MM.1S (cell line): ENCODE measurements around the gene ZNF398.
"Not testable (repeated sequence)": the region's sequence is repeated elsewhere in the genome, so short reads cannot be mapped to it uniquely, and the experiment has no call there.

ENCODE experiments used
- DNase-seq: peaks from one replicate; pipeline ENCODE4 v3.0.0-alpha.2; 2015
- H2AFZ ChIP-seq: fragments of 300-600 bp; sonication (generic); 2 replicates; pipeline ENCODE4 v1.6.0; 2016; ENCODE audit warnings: antibody characterized with exemption, low read length
- H3F3A ChIP-seq: fragments of 300-600 bp; sonication (generic); 2 replicates; pipeline ENCODE4 v1.6.1; 2016; ENCODE audit warnings: mild to moderate bottlenecking, antibody characterized with exemption, low read length, moderate library complexity, mixed read lengths; ENCODE audit not compliant: insufficient read depth
- H3K27ac ChIP-seq: fragments of 300-600 bp; sonication (generic); 2 replicates; pipeline ENCODE4 v1.5.1; 2016; ENCODE audit warnings: mild to moderate bottlenecking, low read length
- H3K27me3 ChIP-seq: fragments of 300-600 bp; sonication (generic); replicated peaks from 2 replicates; pipeline ENCODE4 v1.6.0; 2016; ENCODE audit warnings: low read length; ENCODE audit not compliant: insufficient read depth
- H3K36me3 ChIP-seq: fragments of 300-600 bp; sonication (generic); replicated peaks from 2 replicates; pipeline ENCODE4 v1.6.1; 2016; ENCODE audit warnings: mild to moderate bottlenecking, low read length, mixed read lengths; ENCODE audit not compliant: insufficient read depth
- H3K4me1 ChIP-seq: fragments of 300-600 bp; sonication (generic); 2 replicates; pipeline ENCODE4 v1.6.1; 2016; ENCODE audit warnings: low read length, mixed read lengths
- H3K4me2 ChIP-seq: fragments of 300-600 bp; sonication (generic); 2 replicates; pipeline ENCODE4 v1.6.0; 2016; ENCODE audit warnings: low read depth, low read length
- H3K4me3 ChIP-seq: fragments of 300-600 bp; sonication (generic); 2 replicates; pipeline ENCODE4 v1.5.1; 2016; ENCODE audit warnings: low read length, mixed read lengths
- H3K79me2 ChIP-seq: fragments of 300-600 bp; sonication (generic); 2 replicates; pipeline ENCODE4 v1.6.1; 2016; ENCODE audit warnings: mixed run types, low read length, mixed read lengths
- H3K9ac ChIP-seq: fragments of 300-600 bp; sonication (generic); 2 replicates; pipeline ENCODE4 v1.6.1; 2016; ENCODE audit warnings: low read length, mixed read lengths
- H3K9me2 ChIP-seq: fragments of 300-600 bp; sonication (generic); replicated peaks from 2 replicates; pipeline ENCODE4 v1.6.1; 2016; ENCODE audit warnings: mild to moderate bottlenecking, low read length, mixed read lengths; ENCODE audit not compliant: insufficient read depth
- H3K9me3 ChIP-seq: fragments of 300-600 bp; sonication (generic); replicated peaks from 2 replicates; pipeline ENCODE4 v1.6.1; 2016; ENCODE audit warnings: mild to moderate bottlenecking, low read length, mixed read lengths; ENCODE audit not compliant: insufficient read depth
- H4K20me1 ChIP-seq: fragments of 300-600 bp; sonication (generic); 2 replicates; pipeline ENCODE4 v1.6.1; 2016; ENCODE audit warnings: mild to moderate bottlenecking, low read length, moderate library complexity, mixed read lengths; ENCODE audit not compliant: insufficient read depth
- EZH2 ChIP-seq: fragments of 300-600 bp; sonication (generic); optimal IDR thresholded peaks from 2 replicates; pipeline ENCODE3; 2017; ENCODE audit warnings: low read depth, mild to moderate bottlenecking, antibody characterized with exemption, low read length, mixed read lengths
- EZH2phosphoT487 ChIP-seq: fragments of 300-600 bp; sonication (generic); IDR thresholded peaks from 2 replicates; pipeline ENCODE4 v1.6.1; 2018; ENCODE audit warnings: antibody characterized with exemption, low read length
- TF ChIP-seq, protein P1 (sequence below): fragments of 300-600 bp; sonication (generic); IDR thresholded peaks from 2 replicates; pipeline ENCODE4 v1.5.1; 2016; ENCODE audit warnings: antibody characterized with exemption, low read length, mixed read lengths

Gene ZNF398

DNA sequence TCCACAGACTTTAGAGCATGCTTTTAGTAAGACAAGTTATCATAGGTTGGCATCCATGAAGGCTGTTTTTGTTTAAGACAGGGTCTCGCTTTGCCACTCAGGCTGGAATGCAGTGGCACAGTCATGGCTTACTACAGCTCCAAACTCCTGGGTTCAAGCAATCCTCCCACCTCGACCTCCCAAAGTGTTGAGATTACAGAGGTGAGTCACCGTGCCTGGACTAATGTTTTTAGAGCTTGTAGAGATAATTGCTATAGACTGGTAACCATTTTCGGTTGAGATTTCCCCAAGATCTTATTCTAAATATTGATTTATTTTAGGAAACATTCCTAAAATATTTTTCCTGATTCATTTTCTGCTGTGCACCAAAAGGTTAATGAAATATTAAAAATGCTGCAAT lies 5.4 kb upstream of the ZNF398 start:
- no peak overlapping the region for H3K4me2 ChIP-seq
- no peak overlapping the region for H3K4me3 ChIP-seq
- no peaks in the 10 kb centered on the region for H3K9me2 ChIP-seq
- no peaks in the 10 kb centered on the region for H3K4me1 ChIP-seq
- no peak overlapping the region for H2AFZ ChIP-seq
- no peak overlapping the region for H3K27ac ChIP-seq
- peaks cover 9% of the 10 kb centered on the region; the same call in 1 of the 2 replicates for H3K79me2 ChIP-seq
- no peak overlapping the region for H3K9ac ChIP-seq
- TF ChIP-seq, protein P1, sequence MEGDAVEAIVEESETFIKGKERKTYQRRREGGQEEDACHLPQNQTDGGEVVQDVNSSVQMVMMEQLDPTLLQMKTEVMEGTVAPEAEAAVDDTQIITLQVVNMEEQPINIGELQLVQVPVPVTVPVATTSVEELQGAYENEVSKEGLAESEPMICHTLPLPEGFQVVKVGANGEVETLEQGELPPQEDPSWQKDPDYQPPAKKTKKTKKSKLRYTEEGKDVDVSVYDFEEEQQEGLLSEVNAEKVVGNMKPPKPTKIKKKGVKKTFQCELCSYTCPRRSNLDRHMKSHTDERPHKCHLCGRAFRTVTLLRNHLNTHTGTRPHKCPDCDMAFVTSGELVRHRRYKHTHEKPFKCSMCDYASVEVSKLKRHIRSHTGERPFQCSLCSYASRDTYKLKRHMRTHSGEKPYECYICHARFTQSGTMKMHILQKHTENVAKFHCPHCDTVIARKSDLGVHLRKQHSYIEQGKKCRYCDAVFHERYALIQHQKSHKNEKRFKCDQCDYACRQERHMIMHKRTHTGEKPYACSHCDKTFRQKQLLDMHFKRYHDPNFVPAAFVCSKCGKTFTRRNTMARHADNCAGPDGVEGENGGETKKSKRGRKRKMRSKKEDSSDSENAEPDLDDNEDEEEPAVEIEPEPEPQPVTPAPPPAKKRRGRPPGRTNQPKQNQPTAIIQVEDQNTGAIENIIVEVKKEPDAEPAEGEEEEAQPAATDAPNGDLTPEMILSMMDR, result no peak
- no peak for TF ChIP-seq EZH2phosphoT487
- no peak for TF ChIP-seq EZH2
- H4K20me1 ChIP-seq, result no peaks in the 10 kb centered on the region
- H3K36me3 ChIP-seq, result no peaks in the 10 kb centered on the region
- H3F3A ChIP-seq, result peaks cover 17% of the 10 kb centered on the region
- H3K27me3 ChIP-seq, result no peaks in the 10 kb centered on the region
- no peak for DNase-seq
- H3K9me3 ChIP-seq, result no peaks in the 10 kb centered on the region

DNA sequence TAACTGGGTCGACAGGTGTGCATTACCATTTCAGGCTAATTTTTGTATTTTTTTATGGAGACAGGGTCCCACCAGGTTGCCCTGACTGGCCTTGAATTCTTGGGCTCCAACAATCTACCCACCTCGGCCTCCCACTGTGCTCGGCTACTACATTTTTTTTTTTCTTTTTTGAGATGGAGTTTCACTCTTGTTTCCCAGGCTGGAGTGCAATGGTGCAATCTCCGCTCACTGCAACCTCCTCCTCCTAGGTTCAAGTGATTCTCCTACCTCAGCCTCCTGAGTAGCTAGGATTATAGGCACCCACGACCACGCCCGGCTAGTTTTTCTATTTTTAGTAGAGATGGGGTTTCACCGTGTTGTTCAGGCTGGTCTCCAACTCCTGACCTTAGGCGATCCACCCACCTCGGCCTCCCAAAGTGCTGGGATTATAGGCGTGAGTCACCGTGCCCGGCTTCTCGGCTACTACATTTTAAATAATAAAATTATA lies 2.8 kb upstream of the ZNF398 start:
- H3K79me2 ChIP-seq, result peaks cover 29% of the 10 kb centered on the region
- H3K4me3 ChIP-seq, H3K9me3 ChIP-seq, H3K9me2 ChIP-seq, H2AFZ ChIP-seq, H3K9ac ChIP-seq, DNase-seq, H3K36me3 ChIP-seq, H3K4me1 ChIP-seq, H3K4me2 ChIP-seq, H3K27ac ChIP-seq, H3K27me3 ChIP-seq, H4K20me1 ChIP-seq: not testable (repeated sequence)
- peaks cover 27% of the 10 kb centered on the region for H3F3A ChIP-seq

DNA sequence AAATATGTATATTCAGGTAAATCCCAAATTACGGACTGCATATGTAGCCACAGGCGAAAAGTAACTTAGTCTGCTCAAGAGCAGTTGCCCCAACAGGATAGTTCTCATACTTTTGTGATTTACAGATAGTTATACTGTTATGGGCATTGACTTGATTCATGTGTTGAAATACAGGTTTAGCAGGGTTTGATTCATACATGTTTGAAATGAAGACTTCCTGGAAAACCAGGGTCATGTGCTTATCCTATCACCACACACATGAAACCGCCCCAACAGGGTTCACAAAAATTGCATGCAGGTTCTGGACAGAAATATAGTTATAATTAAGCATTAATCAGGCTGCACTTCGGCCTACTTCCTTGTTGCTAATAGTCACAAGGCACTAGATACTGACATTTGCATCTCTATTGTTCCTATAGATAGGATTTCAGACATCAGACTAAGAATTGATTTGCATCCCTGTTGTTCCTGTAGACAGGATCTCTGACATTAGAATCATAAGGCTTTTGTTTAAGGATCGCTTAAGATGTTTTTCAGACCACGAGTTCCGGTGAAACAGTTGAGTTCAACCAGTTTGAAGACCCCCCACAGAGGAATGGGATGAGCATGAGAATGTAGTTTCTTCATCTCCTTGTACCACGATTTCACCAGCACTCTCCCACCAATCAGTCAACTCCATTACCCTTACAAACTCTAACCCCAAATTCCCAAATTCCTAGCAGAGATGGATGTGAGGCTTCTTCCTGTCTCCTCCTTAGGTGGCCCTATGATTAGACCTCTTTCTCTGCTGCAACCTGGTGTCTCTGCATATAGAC lies 2.0 kb upstream of the ZNF398 start:
- H3K4me2 ChIP-seq, result peak overlapping the region; percentile 75; the same call in 1 of the 2 replicates
- H3K9me2 ChIP-seq, result no peaks in the 10 kb centered on the region
- H3K27ac ChIP-seq, result peak overlapping the region; percentile 3; the same call in 1 of the 2 replicates
- H3K79me2 ChIP-seq, result peaks cover 37% of the 10 kb centered on the region
- 0 out of 2 replicates have a peak overlapping the region, but pooled peaks have one; percentile 8 for H3K4me3 ChIP-seq
- no peaks in the 10 kb centered on the region for H3K9me3 ChIP-seq
- peaks cover 27% of the 10 kb centered on the region for H3F3A ChIP-seq
- no peak for TF ChIP-seq EZH2
- TF ChIP-seq, protein P1, result no peak
- TF ChIP-seq EZH2phosphoT487, result no peak
- no peak for DNase-seq
- H3K9ac ChIP-seq, result no peak overlapping the region
- H3K27me3 ChIP-seq, result no peaks in the 10 kb centered on the region
- H3K4me1 ChIP-seq, result no peaks in the 10 kb centered on the region
- no peaks in the 10 kb centered on the region for H4K20me1 ChIP-seq
- H2AFZ ChIP-seq, result no peak overlapping the region
- no peaks in the 10 kb centered on the region for H3K36me3 ChIP-seq
